ENCODE measurements around the gene GRWD1.

GRWD1 gene

GRCh38 chr19:48444936-48445200 is 915 bp upstream of the GRWD1 start:
- Histone ChIP-seq H3K9me2 (ENCODE audit: low read depth, low read length) (no peaks in the 10 kb centered on the region), H3K27me3 (ENCODE audit: insufficient read depth, low read length) (no peaks in the 10 kb centered on the region), H3K4me1 (ENCODE audit: insufficient read depth, low read length, severe bottlenecking) (peaks cover 26% of the 10 kb centered on the region), H3K4me2 (ENCODE audit: low read length) (peak overlapping the region; percentile 78), H2AFZ (ENCODE audit: low read length) (peak overlapping the region; percentile 16; the same call in 1 of the 2 replicates), H3K4me3 (ENCODE audit: low read depth, low read length, poor library complexity, severe bottlenecking) (peak overlapping the region; percentile 71), H3K9ac (ENCODE audit: low read length) (peak overlapping the region; percentile 73), H3K36me3 (ENCODE audit: insufficient read depth, low read length) (peaks cover 29% of the 10 kb centered on the region), H3K79me2 (ENCODE audit: insufficient read depth, low read length) (no peaks in the 10 kb centered on the region), H3F3A (ENCODE audit: insufficient read depth, low read length) (no peaks in the 10 kb centered on the region), H3K27ac (ENCODE audit: low read depth, low read length, poor library complexity, severe bottlenecking) (peak overlapping the region; percentile 73), H3K9me3 (ENCODE audit: low read length) (no peaks in the 10 kb centered on the region), H4K20me1 (ENCODE audit: insufficient read depth, low read length) (no peaks in the 10 kb centered on the region)
- no peak for TF ChIP-seq CTCF (IDR thresholded peaks at IDR 0.05; ENCODE audit: low read length)
- no peak for TF ChIP-seq EZH2 (IDR thresholded peaks at IDR 0.05; ENCODE audit: borderline replicate concordance, low read length)

GRCh38 chr19:48445256-48445605 is 552 bp upstream of the GRWD1 start:
- H3K79me2 ChIP-seq (ENCODE audit: insufficient read depth, low read length), result no peaks in the 10 kb centered on the region
- peak overlapping the region; percentile 73 for H3K9ac ChIP-seq (ENCODE audit: low read length)
- no peaks in the 10 kb centered on the region for H3K9me2 ChIP-seq (ENCODE audit: low read depth, low read length)

DNA sequence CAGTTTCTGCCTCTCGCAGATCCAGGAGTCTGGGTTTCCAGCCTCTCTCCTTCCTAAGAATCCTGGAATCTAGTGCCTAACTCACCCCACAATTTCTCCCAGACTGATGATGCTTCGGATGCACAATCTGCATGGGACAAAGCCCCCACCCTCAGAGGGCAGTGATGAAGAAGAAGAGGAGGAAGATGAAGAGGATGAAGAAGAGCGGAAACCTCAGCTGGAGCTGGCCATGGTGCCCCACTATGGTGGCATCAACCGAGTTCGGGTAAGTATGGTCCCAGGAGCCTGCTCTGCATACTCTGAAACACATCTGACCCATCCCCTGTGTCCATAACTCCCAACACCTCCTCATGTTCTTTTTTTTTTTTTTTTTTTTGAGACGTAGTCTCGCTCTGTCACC is 796 bp downstream of the GRWD1 start:
- H2AFZ ChIP-seq (ENCODE audit: low read length), result no peak overlapping the region
- H3K27me3 ChIP-seq (ENCODE audit: insufficient read depth, low read length), result no peaks in the 10 kb centered on the region
- peak overlapping the region; percentile 73 for H3K27ac ChIP-seq (ENCODE audit: low read depth, low read length, poor library complexity, severe bottlenecking)
- H3K79me2 ChIP-seq (ENCODE audit: insufficient read depth, low read length), result no peaks in the 10 kb centered on the region
- TF ChIP-seq EZH2 (IDR thresholded peaks at IDR 0.05; ENCODE audit: borderline replicate concordance, low read length) (no peak), CTCF (IDR thresholded peaks at IDR 0.05; ENCODE audit: low read length) (0 out of 2 replicates have a peak, but pooled peaks have one; percentile 2)
- H3K9me2 ChIP-seq (ENCODE audit: low read depth, low read length), result no peaks in the 10 kb centered on the region
- H3K4me3 ChIP-seq (ENCODE audit: low read depth, low read length, poor library complexity, severe bottlenecking), result peak overlapping the region; percentile 71
- no peaks in the 10 kb centered on the region for H3K9me3 ChIP-seq (ENCODE audit: low read length)
- no peaks in the 10 kb centered on the region for H4K20me1 ChIP-seq (ENCODE audit: insufficient read depth, low read length)
- H3F3A ChIP-seq (ENCODE audit: insufficient read depth, low read length), result no peaks in the 10 kb centered on the region
- H3K9ac ChIP-seq (ENCODE audit: low read length), result peak overlapping the region; percentile 73
- peak overlapping the region; percentile 78 for H3K4me2 ChIP-seq (ENCODE audit: low read length)
- peaks cover 46% of the 10 kb centered on the region for H3K36me3 ChIP-seq (ENCODE audit: insufficient read depth, low read length)
- H3K4me1 ChIP-seq (ENCODE audit: insufficient read depth, low read length, severe bottlenecking), result peaks cover 26% of the 10 kb centered on the region

More at GRCh38 chr19:48445256-48445605, 552 bp upstream of the GRWD1 start:
- Histone ChIP-seq H3F3A (ENCODE audit: insufficient read depth, low read length) (no peaks in the 10 kb centered on the region), H3K27ac (ENCODE audit: low read depth, low read length, poor library complexity, severe bottlenecking) (peak overlapping the region; percentile 73), H3K9me3 (ENCODE audit: low read length) (no peaks in the 10 kb centered on the region), H2AFZ (ENCODE audit: low read length) (0 out of 2 replicates have a peak overlapping the region, but pooled peaks have one; percentile 3), H4K20me1 (ENCODE audit: insufficient read depth, low read length) (no peaks in the 10 kb centered on the region), H3K4me1 (ENCODE audit: insufficient read depth, low read length, severe bottlenecking) (peaks cover 26% of the 10 kb centered on the region), H3K4me2 (ENCODE audit: low read length) (peak overlapping the region; percentile 78), H3K36me3 (ENCODE audit: insufficient read depth, low read length) (peaks cover 33% of the 10 kb centered on the region), H3K4me3 (ENCODE audit: low read depth, low read length, poor library complexity, severe bottlenecking) (peak overlapping the region; percentile 71), H3K27me3 (ENCODE audit: insufficient read depth, low read length) (no peaks in the 10 kb centered on the region)
- TF ChIP-seq EZH2 (IDR thresholded peaks at IDR 0.05; ENCODE audit: borderline replicate concordance, low read length) (no peak), CTCF (IDR thresholded peaks at IDR 0.05; ENCODE audit: low read length) (peak; percentile 55)
